ENCODE data around the gene ANO2.
"Not testable (repeated sequence)": the region's sequence is repeated elsewhere in the genome, so short reads cannot be mapped to it uniquely, and the experiment has no call there.

The ANO2 gene

DNA sequence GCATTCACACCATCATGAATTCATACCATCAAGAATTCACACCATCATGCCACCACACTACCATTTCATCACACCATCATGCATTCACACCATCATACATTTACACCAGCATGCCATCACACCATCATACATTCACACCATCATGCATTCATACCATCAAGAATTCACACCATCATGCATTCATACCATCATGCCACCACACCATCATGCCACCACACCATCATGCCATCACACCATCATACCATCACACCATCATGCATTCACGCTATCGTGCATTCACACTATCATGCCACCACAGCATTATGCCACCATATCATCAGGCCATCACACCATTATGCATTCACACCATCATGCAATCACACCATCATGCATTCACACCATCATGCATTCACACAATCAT is 79.7 kb downstream of the ANO2 start:
- no peaks in the 10 kb centered on the region for H3K36me3 ChIP-seq (ENCODE audit: insufficient read depth, low read length)
- no peaks in the 10 kb centered on the region for H3K27me3 ChIP-seq (ENCODE audit: insufficient read depth, low read length)
- no peak overlapping the region for H3K27ac ChIP-seq (ENCODE audit: low read depth, low read length)
- H3K4me1 ChIP-seq (ENCODE audit: control insufficient read depth, insufficient read depth, low read length, unreplicated experiment) = no peaks in the 10 kb centered on the region
- H2AFZ ChIP-seq (ENCODE audit: low read length, unreplicated experiment) = no peak overlapping the region
- H3K79me2 ChIP-seq (ENCODE audit: control insufficient read depth, insufficient read depth, low read length, unreplicated experiment) = no peaks in the 10 kb centered on the region
- H3K4me3 ChIP-seq (ENCODE audit: low read depth, low read length) = no peak overlapping the region

DNA sequence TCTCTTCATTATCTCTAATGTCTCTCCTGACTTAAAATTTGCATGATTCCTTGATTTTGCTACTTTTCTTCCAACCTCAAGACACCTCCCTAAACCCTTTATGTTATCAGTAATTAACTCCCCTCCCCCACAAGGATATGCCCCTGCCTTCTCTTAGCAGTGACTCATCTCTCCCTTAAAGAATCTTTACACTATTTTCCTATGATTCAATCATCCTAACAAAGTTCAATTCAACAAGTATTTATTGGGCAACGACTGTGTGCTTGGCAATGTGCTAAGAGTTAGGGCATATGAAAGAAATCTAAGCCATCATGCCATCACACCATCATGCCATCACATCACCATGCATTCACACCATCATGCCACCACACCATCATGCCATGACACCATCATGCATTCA is 80.1 kb downstream of the ANO2 start:
- Histone ChIP-seq H3K27ac (ENCODE audit: low read depth, low read length) (no peak overlapping the region), H2AFZ (ENCODE audit: low read length, unreplicated experiment) (no peak overlapping the region), H3K79me2 (ENCODE audit: control insufficient read depth, insufficient read depth, low read length, unreplicated experiment) (no peaks in the 10 kb centered on the region), H3K27me3 (ENCODE audit: insufficient read depth, low read length) (no peaks in the 10 kb centered on the region), H3K36me3 (ENCODE audit: insufficient read depth, low read length) (no peaks in the 10 kb centered on the region), H3K4me3 (ENCODE audit: low read depth, low read length) (no peak overlapping the region), H3K4me1 (ENCODE audit: control insufficient read depth, insufficient read depth, low read length, unreplicated experiment) (no peaks in the 10 kb centered on the region)

DNA sequence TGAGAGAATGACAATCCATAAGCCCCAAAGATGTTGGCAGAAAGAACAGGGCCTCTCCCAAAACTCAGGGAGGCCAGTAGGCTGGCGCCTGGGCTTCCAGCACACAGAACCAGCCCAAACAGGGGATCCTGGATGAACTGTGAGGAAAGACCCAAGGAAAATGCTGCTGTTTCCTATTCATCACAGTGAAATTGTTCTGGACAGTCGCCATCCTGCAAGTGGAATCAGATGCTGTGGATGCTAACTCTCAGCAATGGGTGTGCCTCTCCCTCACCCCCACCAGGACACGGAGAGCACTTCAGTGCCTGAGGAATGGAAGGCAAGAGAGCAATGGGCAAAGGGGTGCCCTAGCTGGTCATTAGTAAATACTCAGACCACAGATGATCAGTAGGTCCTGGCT is 80.8 kb downstream of the ANO2 start:
- Histone ChIP-seq H3K4me3 (ENCODE audit: low read depth, low read length) (no peak overlapping the region), H3K27me3 (ENCODE audit: insufficient read depth, low read length) (no peaks in the 10 kb centered on the region), H3K27ac (ENCODE audit: low read depth, low read length) (no peak overlapping the region), H3K79me2 (ENCODE audit: control insufficient read depth, insufficient read depth, low read length, unreplicated experiment) (no peaks in the 10 kb centered on the region), H3K4me1 (ENCODE audit: control insufficient read depth, insufficient read depth, low read length, unreplicated experiment) (no peaks in the 10 kb centered on the region), H2AFZ (ENCODE audit: low read length, unreplicated experiment) (no peak overlapping the region), H3K36me3 (ENCODE audit: insufficient read depth, low read length) (no peaks in the 10 kb centered on the region)

DNA sequence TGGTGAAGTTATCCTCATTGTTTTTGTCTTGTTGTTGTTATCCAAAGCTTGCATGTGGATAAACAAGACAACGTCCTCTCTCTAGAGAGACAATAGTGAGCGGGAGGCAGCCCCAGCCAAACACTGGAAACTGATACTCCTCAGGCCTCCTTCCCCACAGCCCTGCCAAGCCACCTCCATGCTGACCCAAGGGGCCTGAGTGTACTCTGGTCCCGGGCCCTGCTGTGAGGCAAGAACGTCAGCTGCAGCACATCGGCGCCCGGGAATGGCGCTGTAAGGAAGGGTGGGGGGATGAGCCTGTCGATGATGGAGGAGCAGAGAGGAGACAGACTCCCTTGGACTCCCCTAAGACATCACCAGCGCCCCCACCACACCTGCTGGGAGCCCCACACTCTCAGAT is 83.6 kb downstream of the ANO2 start:
- Histone ChIP-seq H3K27me3 (ENCODE audit: insufficient read depth, low read length) (no peaks in the 10 kb centered on the region), H3K79me2 (ENCODE audit: control insufficient read depth, insufficient read depth, low read length, unreplicated experiment) (no peaks in the 10 kb centered on the region), H3K36me3 (ENCODE audit: insufficient read depth, low read length) (no peaks in the 10 kb centered on the region), H3K4me3 (ENCODE audit: low read depth, low read length) (no peak overlapping the region), H2AFZ (ENCODE audit: low read length, unreplicated experiment) (no peak overlapping the region), H3K27ac (ENCODE audit: low read depth, low read length) (no peak overlapping the region), H3K4me1 (ENCODE audit: control insufficient read depth, insufficient read depth, low read length, unreplicated experiment) (no peaks in the 10 kb centered on the region)

DNA sequence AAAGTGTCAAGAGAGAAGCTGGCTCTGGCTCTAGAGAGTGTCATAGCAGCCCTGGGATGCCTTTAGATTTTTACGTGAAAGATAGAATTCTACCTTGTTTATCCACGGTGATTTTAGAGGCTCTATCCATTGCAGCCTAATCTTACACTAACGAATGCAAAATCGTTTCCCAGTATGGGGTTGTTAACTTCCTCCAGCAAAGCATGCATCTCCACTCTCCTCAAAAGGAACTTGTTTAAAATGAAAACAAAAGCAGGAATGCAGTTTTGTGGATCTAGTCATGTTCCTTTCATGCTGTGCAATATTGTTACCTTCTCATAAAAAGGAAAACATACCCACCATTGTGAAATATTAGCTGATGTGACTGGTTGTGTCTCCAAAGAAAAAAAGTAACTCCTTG is 88.4 kb downstream of the ANO2 start:
- no peaks in the 10 kb centered on the region for H3K4me1 ChIP-seq (ENCODE audit: control insufficient read depth, insufficient read depth, low read length, unreplicated experiment)
- no peaks in the 10 kb centered on the region for H3K36me3 ChIP-seq (ENCODE audit: insufficient read depth, low read length)
- no peak overlapping the region for H2AFZ ChIP-seq (ENCODE audit: low read length, unreplicated experiment)
- H3K27ac ChIP-seq (ENCODE audit: low read depth, low read length) = no peak overlapping the region
- H3K4me3 ChIP-seq (ENCODE audit: low read depth, low read length) = no peak overlapping the region
- no peaks in the 10 kb centered on the region for H3K27me3 ChIP-seq (ENCODE audit: insufficient read depth, low read length)
- H3K79me2 ChIP-seq (ENCODE audit: control insufficient read depth, insufficient read depth, low read length, unreplicated experiment) = no peaks in the 10 kb centered on the region

DNA sequence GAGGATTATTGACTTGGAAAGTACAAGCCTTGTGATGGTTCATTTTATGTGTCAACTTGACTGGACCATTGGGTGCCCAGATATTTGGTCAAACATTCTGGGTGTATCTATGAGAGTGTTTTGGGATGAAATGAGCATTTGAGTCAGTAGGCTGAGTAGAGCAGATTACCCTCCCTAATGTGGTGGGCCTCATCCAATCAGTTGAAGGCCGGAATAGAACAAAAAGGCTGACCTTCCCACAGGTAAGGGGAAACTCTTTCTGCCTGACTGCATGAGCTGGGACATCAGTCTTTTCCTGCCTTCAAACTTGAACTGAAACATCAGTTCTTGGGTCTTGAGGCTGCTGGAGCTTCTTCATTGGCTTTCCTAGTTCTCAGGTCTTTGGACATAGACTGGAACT is 98.1 kb downstream of the ANO2 start:
- H3K4me3 ChIP-seq (ENCODE audit: low read depth, low read length) = no peak overlapping the region
- no peak overlapping the region for H2AFZ ChIP-seq (ENCODE audit: low read length, unreplicated experiment)
- no peaks in the 10 kb centered on the region for H3K79me2 ChIP-seq (ENCODE audit: control insufficient read depth, insufficient read depth, low read length, unreplicated experiment)
- no peaks in the 10 kb centered on the region for H3K4me1 ChIP-seq (ENCODE audit: control insufficient read depth, insufficient read depth, low read length, unreplicated experiment)
- H3K27ac ChIP-seq (ENCODE audit: low read depth, low read length) = no peak overlapping the region
- H3K36me3 ChIP-seq (ENCODE audit: insufficient read depth, low read length) = no peaks in the 10 kb centered on the region
- no peaks in the 10 kb centered on the region for H3K27me3 ChIP-seq (ENCODE audit: insufficient read depth, low read length)

DNA sequence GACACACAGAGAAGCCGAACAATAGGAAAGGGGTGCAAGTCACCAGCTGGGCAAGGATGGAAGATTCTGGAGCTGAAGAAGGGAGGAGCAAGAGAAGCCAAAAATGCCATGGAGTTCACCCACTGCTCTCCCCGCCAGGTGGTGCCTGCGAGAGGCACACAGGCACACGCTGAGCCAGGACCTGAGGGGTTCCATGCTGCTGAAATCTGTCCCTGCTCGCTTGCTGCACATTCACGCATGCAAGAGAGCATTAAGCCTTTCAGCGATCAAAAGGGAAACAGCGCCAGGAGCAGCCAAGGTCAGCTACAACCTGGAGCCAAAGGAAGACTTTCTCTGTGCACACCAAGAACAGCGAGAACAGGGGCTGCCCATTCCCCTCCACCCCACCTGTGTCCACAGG is 104.1 kb downstream of the ANO2 start:
- Histone ChIP-seq H3K27me3 (ENCODE audit: insufficient read depth, low read length) (no peaks in the 10 kb centered on the region), H3K27ac (ENCODE audit: low read depth, low read length) (no peak overlapping the region), H3K36me3 (ENCODE audit: insufficient read depth, low read length) (no peaks in the 10 kb centered on the region), H2AFZ (ENCODE audit: low read length, unreplicated experiment) (no peak overlapping the region), H3K4me3 (ENCODE audit: low read depth, low read length) (no peak overlapping the region), H3K79me2 (ENCODE audit: control insufficient read depth, insufficient read depth, low read length, unreplicated experiment) (no peaks in the 10 kb centered on the region), H3K4me1 (ENCODE audit: control insufficient read depth, insufficient read depth, low read length, unreplicated experiment) (no peaks in the 10 kb centered on the region)

DNA sequence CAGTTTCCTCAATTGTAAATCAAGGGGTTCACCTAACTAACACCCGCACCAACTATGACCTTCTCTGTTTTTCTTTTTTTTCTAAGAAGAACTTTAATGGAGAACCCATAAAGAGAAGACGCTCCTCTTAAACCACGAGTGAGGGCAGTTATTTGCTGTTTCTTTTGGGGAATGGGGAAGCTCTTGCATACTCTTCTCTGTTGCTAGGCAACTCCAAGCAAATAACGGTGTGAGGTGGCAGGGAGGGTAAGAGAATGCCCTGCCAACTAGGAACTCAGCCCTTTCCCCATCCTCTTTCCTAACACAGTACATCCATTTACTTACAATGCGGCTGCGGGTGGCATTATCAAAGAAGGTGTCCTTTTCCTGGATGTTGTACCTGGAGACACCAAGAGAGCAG is 114.9 kb downstream of the ANO2 start:
- Histone ChIP-seq H2AFZ (ENCODE audit: low read length, unreplicated experiment) (no peak overlapping the region), H3K36me3 (ENCODE audit: insufficient read depth, low read length) (no peaks in the 10 kb centered on the region), H3K27ac (ENCODE audit: low read depth, low read length) (no peak overlapping the region), H3K4me1 (ENCODE audit: control insufficient read depth, insufficient read depth, low read length, unreplicated experiment) (no peaks in the 10 kb centered on the region), H3K4me3 (ENCODE audit: low read depth, low read length) (no peak overlapping the region), H3K79me2 (ENCODE audit: control insufficient read depth, insufficient read depth, low read length, unreplicated experiment) (no peaks in the 10 kb centered on the region), H3K27me3 (ENCODE audit: insufficient read depth, low read length) (no peaks in the 10 kb centered on the region)

DNA sequence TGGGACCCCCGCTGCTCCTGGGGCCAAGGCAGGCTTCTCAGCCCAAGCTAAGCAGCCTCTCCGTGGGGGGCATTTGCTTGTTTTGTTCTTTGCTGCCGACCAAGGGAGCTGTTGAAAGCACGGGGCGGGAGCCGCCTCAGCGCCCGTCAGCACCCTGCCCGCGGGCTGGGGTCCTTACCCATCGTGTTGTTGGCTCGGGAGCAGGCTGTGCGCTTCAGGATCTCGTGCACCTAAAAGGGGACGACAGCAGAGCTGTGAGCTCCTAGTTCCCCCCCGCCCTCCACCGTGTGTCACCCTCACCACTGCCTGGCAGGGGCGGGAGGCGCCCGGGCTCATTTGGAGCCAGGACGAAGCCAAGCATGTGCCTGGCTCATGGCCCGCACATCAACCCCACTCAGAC is 117.5 kb downstream of the ANO2 start:
- H3K27me3 ChIP-seq (ENCODE audit: insufficient read depth, low read length) = no peaks in the 10 kb centered on the region

DNA sequence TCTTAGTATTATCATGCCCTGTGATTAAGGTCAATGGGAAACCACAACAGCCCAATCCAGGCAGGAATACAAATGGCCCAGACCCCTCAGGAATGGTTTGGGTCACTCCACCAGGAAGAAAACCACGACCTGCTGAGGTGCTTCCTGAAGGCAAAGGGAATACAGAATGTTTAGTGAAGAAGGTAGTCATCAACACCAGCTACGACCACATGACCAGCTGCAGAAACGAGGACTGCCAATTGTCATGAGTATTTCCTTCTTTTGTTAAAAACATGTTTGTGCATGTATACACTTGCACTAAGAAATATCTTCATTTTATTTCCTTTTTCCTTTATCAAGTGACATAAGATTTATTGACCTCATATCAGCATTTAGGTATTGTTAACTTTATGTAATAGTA is 119.3 kb downstream of the ANO2 start:
- H3K27me3 ChIP-seq (ENCODE audit: insufficient read depth, low read length); H3K4me3 ChIP-seq (ENCODE audit: low read depth, low read length): not testable (repeated sequence)

More for the DNA sequence above, 117.5 kb downstream of the ANO2 start:
- Histone ChIP-seq H2AFZ (ENCODE audit: low read length, unreplicated experiment) (no peak overlapping the region), H3K4me3 (ENCODE audit: low read depth, low read length) (no peak overlapping the region), H3K27ac (ENCODE audit: low read depth, low read length) (no peak overlapping the region), H3K4me1 (ENCODE audit: control insufficient read depth, insufficient read depth, low read length, unreplicated experiment) (no peaks in the 10 kb centered on the region), H3K36me3 (ENCODE audit: insufficient read depth, low read length) (no peaks in the 10 kb centered on the region), H3K79me2 (ENCODE audit: control insufficient read depth, insufficient read depth, low read length, unreplicated experiment) (no peaks in the 10 kb centered on the region)

DNA sequence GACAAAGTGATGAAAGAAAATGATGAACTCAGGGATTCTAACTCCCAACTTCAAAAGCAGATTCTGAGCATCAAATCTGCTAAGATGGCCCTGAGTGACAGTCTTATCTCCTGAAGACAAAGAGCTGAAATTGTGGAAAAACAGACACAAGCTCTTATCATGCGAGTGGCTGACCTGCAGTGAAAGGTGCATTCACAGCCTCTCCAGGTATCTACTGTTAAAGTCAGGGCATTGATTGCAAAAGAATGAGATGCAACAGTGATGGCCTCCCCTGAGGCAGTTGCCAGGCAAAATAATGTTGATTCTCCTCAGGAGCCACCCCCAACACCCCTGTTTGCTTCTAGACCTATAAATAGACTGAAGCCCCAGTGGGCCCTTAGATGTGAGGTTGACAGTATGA is 126.2 kb downstream of the ANO2 start:
- H2AFZ ChIP-seq (ENCODE audit: low read length, unreplicated experiment); H3K36me3 ChIP-seq (ENCODE audit: insufficient read depth, low read length); H3K27ac ChIP-seq (ENCODE audit: low read depth, low read length); H3K4me1 ChIP-seq (ENCODE audit: control insufficient read depth, insufficient read depth, low read length, unreplicated experiment); H3K4me3 ChIP-seq (ENCODE audit: low read depth, low read length); H3K79me2 ChIP-seq (ENCODE audit: control insufficient read depth, insufficient read depth, low read length, unreplicated experiment); H3K27me3 ChIP-seq (ENCODE audit: insufficient read depth, low read length): not testable (repeated sequence)

More for the DNA sequence above, 119.3 kb downstream of the ANO2 start:
- not testable (repeated sequence) for H3K4me1 ChIP-seq (ENCODE audit: control insufficient read depth, insufficient read depth, low read length, unreplicated experiment); H3K36me3 ChIP-seq (ENCODE audit: insufficient read depth, low read length); H3K27ac ChIP-seq (ENCODE audit: low read depth, low read length); H3K79me2 ChIP-seq (ENCODE audit: control insufficient read depth, insufficient read depth, low read length, unreplicated experiment); H2AFZ ChIP-seq (ENCODE audit: low read length, unreplicated experiment)

DNA sequence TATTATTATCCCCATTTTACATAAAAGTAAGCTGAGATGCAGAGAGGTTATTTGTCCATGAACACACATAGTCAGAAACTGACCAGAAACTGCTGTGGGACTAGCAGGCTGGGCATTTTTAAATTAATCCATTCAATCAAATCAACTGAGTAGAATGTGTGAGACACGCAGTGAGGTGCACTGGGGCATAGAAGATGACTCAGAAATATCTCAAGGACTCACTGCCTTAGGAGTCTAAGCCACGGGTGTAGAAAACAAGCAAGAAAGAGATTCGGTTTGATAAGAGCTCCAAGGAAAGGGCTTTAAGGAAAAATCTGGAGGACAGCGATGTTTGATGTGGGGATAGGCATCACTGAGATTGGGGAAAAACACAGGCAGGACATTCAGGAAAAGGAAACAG is 127.8 kb downstream of the ANO2 start:
- no peaks in the 10 kb centered on the region for H3K27me3 ChIP-seq (ENCODE audit: insufficient read depth, low read length)
- H2AFZ ChIP-seq (ENCODE audit: low read length, unreplicated experiment) = no peak overlapping the region
- H3K36me3 ChIP-seq (ENCODE audit: insufficient read depth, low read length) = no peaks in the 10 kb centered on the region
- H3K4me1 ChIP-seq (ENCODE audit: control insufficient read depth, insufficient read depth, low read length, unreplicated experiment) = no peaks in the 10 kb centered on the region
- H3K4me3 ChIP-seq (ENCODE audit: low read depth, low read length) = no peak overlapping the region
- H3K79me2 ChIP-seq (ENCODE audit: control insufficient read depth, insufficient read depth, low read length, unreplicated experiment) = no peaks in the 10 kb centered on the region
- H3K27ac ChIP-seq (ENCODE audit: low read depth, low read length) = no peak overlapping the region
